ENCODE measurements around the gene MIA2.

DNA sequence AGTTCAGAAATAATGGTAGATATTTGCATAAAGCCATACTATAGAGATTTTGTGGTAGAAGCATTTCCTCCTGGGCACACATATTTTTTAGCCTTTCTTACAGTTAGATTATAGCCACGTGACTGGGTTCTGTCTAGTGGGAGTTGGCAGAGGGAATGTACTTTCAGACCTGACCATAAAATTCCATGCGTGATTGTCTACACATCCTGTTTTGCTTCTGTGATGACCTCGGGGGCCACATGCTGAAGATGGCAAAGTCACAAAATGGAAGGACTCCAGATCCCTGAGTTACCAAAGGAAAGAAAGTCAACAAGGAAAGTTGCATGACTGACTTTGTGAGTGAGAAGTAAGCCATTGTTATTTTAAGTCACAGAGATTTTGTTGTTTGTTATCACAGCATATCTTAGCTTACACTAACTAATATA lies 14.6 kb upstream of the MIA2 start:
- TF ChIP-seq RAD21 (IDR thresholded peaks at IDR 0.05) (no peak), EGR1 (IDR thresholded peaks at IDR 0.05; ENCODE audit: low read depth in 2 of 2) (no peak)
- TF ChIP-seq, protein P1, sequence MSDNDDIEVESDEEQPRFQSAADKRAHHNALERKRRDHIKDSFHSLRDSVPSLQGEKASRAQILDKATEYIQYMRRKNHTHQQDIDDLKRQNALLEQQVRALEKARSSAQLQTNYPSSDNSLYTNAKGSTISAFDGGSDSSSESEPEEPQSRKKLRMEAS (IDR thresholded peaks at IDR 0.05) = no peak
- TF ChIP-seq, protein P2, sequence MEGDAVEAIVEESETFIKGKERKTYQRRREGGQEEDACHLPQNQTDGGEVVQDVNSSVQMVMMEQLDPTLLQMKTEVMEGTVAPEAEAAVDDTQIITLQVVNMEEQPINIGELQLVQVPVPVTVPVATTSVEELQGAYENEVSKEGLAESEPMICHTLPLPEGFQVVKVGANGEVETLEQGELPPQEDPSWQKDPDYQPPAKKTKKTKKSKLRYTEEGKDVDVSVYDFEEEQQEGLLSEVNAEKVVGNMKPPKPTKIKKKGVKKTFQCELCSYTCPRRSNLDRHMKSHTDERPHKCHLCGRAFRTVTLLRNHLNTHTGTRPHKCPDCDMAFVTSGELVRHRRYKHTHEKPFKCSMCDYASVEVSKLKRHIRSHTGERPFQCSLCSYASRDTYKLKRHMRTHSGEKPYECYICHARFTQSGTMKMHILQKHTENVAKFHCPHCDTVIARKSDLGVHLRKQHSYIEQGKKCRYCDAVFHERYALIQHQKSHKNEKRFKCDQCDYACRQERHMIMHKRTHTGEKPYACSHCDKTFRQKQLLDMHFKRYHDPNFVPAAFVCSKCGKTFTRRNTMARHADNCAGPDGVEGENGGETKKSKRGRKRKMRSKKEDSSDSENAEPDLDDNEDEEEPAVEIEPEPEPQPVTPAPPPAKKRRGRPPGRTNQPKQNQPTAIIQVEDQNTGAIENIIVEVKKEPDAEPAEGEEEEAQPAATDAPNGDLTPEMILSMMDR (IDR thresholded peaks at IDR 0.05; ENCODE audit: low read depth, low read length, missing input control) = no peak

All from liver (tissue), 3 donors.